Smooth muscle cell (in vitro differentiated cells): ENCODE data around the gene MSMB. TPM values are rescaled to one million over a fixed set of nuclear protein-coding genes. Genes with fewer than 3 reads are reported as not detected.

Experiments
- DNase-seq: peaks from one replicate; lab custom pipeline; 2025; ENCODE audit not compliant: unreplicated experiment; lab: John Stamatoyannopoulos, UW
- H2AFZ ChIP-seq: fragments of 200-600 bp; sonication (generic); 2 replicates; pipeline ENCODE4 v1.6.0; 2016; ENCODE audit warnings: antibody characterized with exemption, low read depth, mild to moderate bottlenecking
- H3F3A ChIP-seq: fragments of 200-600 bp; sonication (generic); 2 replicates; pipeline ENCODE4 v1.6.0; 2017; ENCODE audit warnings: antibody characterized with exemption, low read depth
- H3K27ac ChIP-seq: fragments of 200-600 bp; sonication (generic); 2 replicates; pipeline ENCODE4 v1.5.1; 2016; ENCODE audit warnings: low read depth, mild to moderate bottlenecking
- H3K27me3 ChIP-seq: fragments of 200-600 bp; sonication (generic); 2 replicates; pipeline ENCODE4 v1.6.1; 2016; ENCODE audit warnings: low read depth, mild to moderate bottlenecking
- H3K36me3 ChIP-seq: fragments of 200-600 bp; sonication (generic); 2 replicates; pipeline ENCODE4 v1.5.1; 2016; ENCODE audit warnings: low read depth
- H3K4me1 ChIP-seq: fragments of 200-600 bp; sonication (generic); 2 replicates; pipeline ENCODE4 v1.5.1; 2016; ENCODE audit warnings: low read depth
- H3K4me2 ChIP-seq: fragments of 200-600 bp; sonication (generic); 2 replicates; pipeline ENCODE4 v1.6.0; 2016; ENCODE audit warnings: mild to moderate bottlenecking
- H3K4me3 ChIP-seq: fragments of 200-600 bp; sonication (generic); 2 replicates; pipeline ENCODE4 v1.5.1; 2016; ENCODE audit warnings: mild to moderate bottlenecking
- H3K79me2 ChIP-seq: fragments of 200-600 bp; sonication (generic); 2 replicates; pipeline ENCODE4 v1.6.0; 2016; ENCODE audit warnings: low read depth, mild to moderate bottlenecking
- H3K9ac ChIP-seq: fragments of 200-600 bp; sonication (generic); 2 replicates; pipeline ENCODE4 v1.6.0; 2016; ENCODE audit warnings: low read depth
- H3K9me3 ChIP-seq: fragments of 200-600 bp; sonication (generic); replicated peaks from 2 replicates; pipeline ENCODE4 v1.5.1; 2016; ENCODE audit warnings: low read depth
- H4K20me1 ChIP-seq: fragments of 200-600 bp; sonication (generic); 2 replicates; pipeline ENCODE4 v1.6.0; 2016; ENCODE audit warnings: low read depth
- CTCF ChIP-seq: fragments of 200-600 bp; sonication (generic); IDR thresholded peaks from 2 replicates; pipeline ENCODE4 v1.5.1; 2017; ENCODE audit warnings: borderline replicate concordance, mild to moderate bottlenecking, antibody characterized with exemption; ENCODE audit not compliant: insufficient read depth, poor library complexity, severe bottlenecking
- WGBS: methylation state at CpG from one replicate; pipeline ENCODE4 v1.1.7; 2016; ENCODE audit warnings: low lambda C conversion rate; 5-methylcytosine and 5-hydroxymethylcytosine counted together
- polyA plus RNA-seq: library from polyadenylated mRNA; unstranded; fragments of >200 nt; fragmentation: Nextera tagmentation; extraction: Ambion mirVana; gene quantifications from 2 replicates; pipeline ENCODE4 v1.2.1, GENCODE V29; 2016
- total RNA-seq: library from RNA; depleted of rRNA; stranded (reverse); fragments of >200 nt; gene quantifications from 2 replicates; pipeline ENCODE4 v1.2.3, GENCODE V29; 2014

MSMB gene
- total and polyA plus RNA-seq, 2 experiments from 2014 or later: 0.50 TPM; not detected in 1

GRCh38 chr10:46079831-46080585, 33.9 kb upstream of the MSMB start:
- no peak for DNase-seq
- TF ChIP-seq CTCF: no peak
- H3K9me3 ChIP-seq: no peaks in the 10 kb centered on the region
- no peaks in the 10 kb centered on the region for H3K4me1 ChIP-seq
- no peak overlapping the region for H3K4me2 ChIP-seq
- no peaks in the 10 kb centered on the region for H3K27me3 ChIP-seq
- no peak overlapping the region for H3K27ac ChIP-seq
- H3K4me3 ChIP-seq: no peak overlapping the region
- H3K9ac ChIP-seq: no peak overlapping the region
- H3K36me3 ChIP-seq: no peaks in the 10 kb centered on the region
- WGBS: 76% methylated on average over 4 of the region's 4 CpGs
- no peaks in the 10 kb centered on the region for H3K79me2 ChIP-seq
- H3F3A ChIP-seq: no peaks in the 10 kb centered on the region
- H4K20me1 ChIP-seq: no peaks in the 10 kb centered on the region
- H2AFZ ChIP-seq: no peak overlapping the region

GRCh38 chr10:46077731-46078413, 31.8 kb upstream of the MSMB start:
- no peaks in the 10 kb centered on the region for H3K79me2 ChIP-seq
- WGBS: 79% methylated on average over 5 of the region's 5 CpGs
- H3K4me3 ChIP-seq: no peak overlapping the region
- no peak for TF ChIP-seq CTCF
- no peaks in the 10 kb centered on the region for H3K9me3 ChIP-seq
- no peaks in the 10 kb centered on the region for H3F3A ChIP-seq
- H3K4me2 ChIP-seq: peak overlapping the region; percentile 62
- H3K9ac ChIP-seq: no peak overlapping the region
- no peaks in the 10 kb centered on the region for H3K4me1 ChIP-seq
- peak overlapping the region; percentile 42 for H3K27ac ChIP-seq
- no peaks in the 10 kb centered on the region for H4K20me1 ChIP-seq
- H3K27me3 ChIP-seq: no peaks in the 10 kb centered on the region
- peak overlapping the region; percentile 59 for H2AFZ ChIP-seq
- DNase-seq: no peak
- H3K36me3 ChIP-seq: no peaks in the 10 kb centered on the region

GRCh38 chr10:46077141-46077554, 31.1 kb upstream of the MSMB start:
- no peak overlapping the region for H3K9ac ChIP-seq
- H3K4me1 ChIP-seq: no peaks in the 10 kb centered on the region
- H2AFZ ChIP-seq: peak overlapping the region; percentile 59
- no peak overlapping the region for H3K4me3 ChIP-seq
- H3K9me3 ChIP-seq: no peaks in the 10 kb centered on the region
- H3K36me3 ChIP-seq: no peaks in the 10 kb centered on the region
- no peaks in the 10 kb centered on the region for H3K27me3 ChIP-seq
- H3F3A ChIP-seq: no peaks in the 10 kb centered on the region
- no peaks in the 10 kb centered on the region for H3K79me2 ChIP-seq
- WGBS: 51% methylated on average over 4 of the region's 4 CpGs
- H3K27ac ChIP-seq: peak overlapping the region; percentile 42
- H4K20me1 ChIP-seq: no peaks in the 10 kb centered on the region
- no peak for TF ChIP-seq CTCF
- H3K4me2 ChIP-seq: peak overlapping the region; percentile 62
- DNase-seq: no peak
